Loucy (cell line): ENCODE results near the gene VMP1.

Experiments
- EZH2phosphoT487 ChIP-seq: fragments of 200-600 bp; IDR thresholded peaks from 2 replicates; pipeline ENCODE4 v1.6.1; 2018; ENCODE audit warnings: antibody characterized with exemption, mild to moderate bottlenecking, moderate library complexity, borderline replicate concordance
- TF ChIP-seq, protein P1 (sequence below): fragments of 200-600 bp; sonication (generic); conservative IDR thresholded peaks from 2 replicates; pipeline ENCODE4 v1.5.1; 2014; ENCODE audit warnings: mild to moderate bottlenecking, antibody characterized with exemption, low read length

DNA sequence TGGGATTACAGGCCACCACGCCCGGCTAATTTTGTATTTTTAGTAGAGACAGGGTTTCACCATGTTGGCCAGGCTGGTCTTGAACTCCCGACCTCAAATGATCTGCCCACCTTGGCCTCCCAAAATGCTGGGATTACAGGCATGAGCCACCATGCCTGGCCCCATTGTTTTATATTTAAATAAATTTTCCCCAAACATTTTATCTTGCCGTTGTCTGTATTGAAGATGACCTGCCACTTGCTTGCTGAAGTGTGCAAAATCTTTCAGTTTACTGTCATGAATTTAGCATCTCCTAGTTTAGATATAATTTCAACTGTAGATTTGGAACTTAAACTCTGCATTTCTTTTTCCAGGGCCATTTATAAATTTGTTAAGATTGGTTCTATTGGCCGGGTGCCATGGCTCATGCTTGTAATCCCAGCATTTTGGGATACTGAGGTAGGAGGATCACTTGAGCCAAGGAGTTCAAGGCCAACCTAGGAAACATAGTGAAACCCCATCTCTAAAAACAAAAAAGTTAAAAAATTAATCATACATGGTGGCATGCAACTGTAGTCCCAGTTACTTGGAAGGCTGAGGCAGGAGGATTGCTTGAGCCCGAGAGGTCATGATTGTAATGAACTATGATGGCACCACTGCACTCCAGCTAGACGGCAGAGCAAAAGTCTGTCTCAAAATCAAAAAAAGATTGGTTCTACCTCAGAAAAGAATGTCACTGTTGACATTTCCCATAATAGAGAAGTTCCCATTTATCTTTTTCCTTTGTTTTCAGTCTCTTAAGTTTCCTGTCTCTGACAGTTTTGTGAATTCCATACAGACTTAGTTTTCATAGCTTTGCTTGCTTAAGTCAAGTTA, 84.4 kb downstream of the VMP1 start:
- TF ChIP-seq, protein P1, sequence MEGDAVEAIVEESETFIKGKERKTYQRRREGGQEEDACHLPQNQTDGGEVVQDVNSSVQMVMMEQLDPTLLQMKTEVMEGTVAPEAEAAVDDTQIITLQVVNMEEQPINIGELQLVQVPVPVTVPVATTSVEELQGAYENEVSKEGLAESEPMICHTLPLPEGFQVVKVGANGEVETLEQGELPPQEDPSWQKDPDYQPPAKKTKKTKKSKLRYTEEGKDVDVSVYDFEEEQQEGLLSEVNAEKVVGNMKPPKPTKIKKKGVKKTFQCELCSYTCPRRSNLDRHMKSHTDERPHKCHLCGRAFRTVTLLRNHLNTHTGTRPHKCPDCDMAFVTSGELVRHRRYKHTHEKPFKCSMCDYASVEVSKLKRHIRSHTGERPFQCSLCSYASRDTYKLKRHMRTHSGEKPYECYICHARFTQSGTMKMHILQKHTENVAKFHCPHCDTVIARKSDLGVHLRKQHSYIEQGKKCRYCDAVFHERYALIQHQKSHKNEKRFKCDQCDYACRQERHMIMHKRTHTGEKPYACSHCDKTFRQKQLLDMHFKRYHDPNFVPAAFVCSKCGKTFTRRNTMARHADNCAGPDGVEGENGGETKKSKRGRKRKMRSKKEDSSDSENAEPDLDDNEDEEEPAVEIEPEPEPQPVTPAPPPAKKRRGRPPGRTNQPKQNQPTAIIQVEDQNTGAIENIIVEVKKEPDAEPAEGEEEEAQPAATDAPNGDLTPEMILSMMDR = no peak
- TF ChIP-seq EZH2phosphoT487 = no peak
